Nephron progenitor cell (in vitro differentiated cells): Measurements from ENCODE around the gene RAPGEF2.
A peak's percentile ranks its signal among the peaks of the same experiment; 100 is the strongest.

Experiments used
- DNase-seq: peaks from one replicate; pipeline ENCODE4 v3.0.0; 2021
- H3K27ac Mint-ChIP-seq: 2 replicates; pipeline ENCODE4 v1.8.0; 2021; ENCODE audit warnings: mild to moderate bottlenecking, moderate library complexity, mixed read lengths
- H3K27me3 Mint-ChIP-seq: 2 replicates; pipeline ENCODE4 v1.8.0; 2021; ENCODE audit warnings: mild to moderate bottlenecking, low read depth, mixed read lengths; ENCODE audit not compliant: poor library complexity
- H3K36me3 Mint-ChIP-seq: 2 replicates; pipeline ENCODE4 v1.8.0; 2021; ENCODE audit warnings: low read depth, mixed read lengths
- H3K4me1 Mint-ChIP-seq: 2 replicates; pipeline ENCODE4 v1.8.0; 2021; ENCODE audit warnings: mixed read lengths
- H3K4me3 Mint-ChIP-seq: 2 replicates; pipeline ENCODE4 v1.8.0; 2021; ENCODE audit warnings: mild to moderate bottlenecking, moderate library complexity, mixed read lengths
- H3K9me3 Mint-ChIP-seq: 2 replicates; pipeline ENCODE4 v1.8.0; 2021; ENCODE audit warnings: mild to moderate bottlenecking, moderate library complexity, mixed read lengths
- CTCF ChIP-seq: fragments of 200-600 bp; sonication (generic); IDR thresholded peaks from 2 replicates; pipeline ENCODE4 v1.5.0; 2021; ENCODE audit warnings: antibody characterized with exemption

RAPGEF2 gene

GRCh38 chr4:159398236-159398638 lies 295.4 kb downstream of the RAPGEF2 start:
- no peak overlapping the region for H3K4me3 Mint-ChIP-seq
- H3K4me1 Mint-ChIP-seq, result peaks cover 28% of the 10 kb centered on the region
- DNase-seq, result no peak
- peak overlapping the region; percentile 45 for H3K27ac Mint-ChIP-seq
- TF ChIP-seq CTCF, result no peak
- no peaks in the 10 kb centered on the region for H3K27me3 Mint-ChIP-seq
- H3K9me3 Mint-ChIP-seq, result peaks cover 6% of the 10 kb centered on the region
- H3K36me3 Mint-ChIP-seq, result no peaks in the 10 kb centered on the region

GRCh38 chr4:159400558-159401225 lies 297.8 kb downstream of the RAPGEF2 start:
- peak overlapping the region; percentile 66 for H3K27ac Mint-ChIP-seq
- H3K4me1 Mint-ChIP-seq, result peaks cover 28% of the 10 kb centered on the region
- no peaks in the 10 kb centered on the region for H3K27me3 Mint-ChIP-seq
- peaks cover 6% of the 10 kb centered on the region for H3K9me3 Mint-ChIP-seq
- H3K4me3 Mint-ChIP-seq, result peak overlapping the region; percentile 26
- H3K36me3 Mint-ChIP-seq, result no peaks in the 10 kb centered on the region
- DNase-seq, result no peak
- no peak for TF ChIP-seq CTCF

- no peak for TF ChIP-seq CTCF
- Mint-ChIP-seq H3K4me3 (peak overlapping the region; percentile 26), H3K27me3 (no peaks in the 10 kb centered on the region), H3K9me3 (peaks cover 4% of the 10 kb centered on the region), H3K36me3 (no peaks in the 10 kb centered on the region), H3K27ac (peak overlapping the region; percentile 66), H3K4me1 (peaks cover 28% of the 10 kb centered on the region)
- DNase-seq, result no peak
These were observed 298.4 kb downstream of the RAPGEF2 start for GRCh38 chr4:159401226-159401712.

GRCh38 chr4:159401791-159402380 lies 299.0 kb downstream of the RAPGEF2 start:
- no peaks in the 10 kb centered on the region for H3K27me3 Mint-ChIP-seq
- H3K27ac Mint-ChIP-seq, result no peak overlapping the region
- H3K36me3 Mint-ChIP-seq, result no peaks in the 10 kb centered on the region
- H3K4me1 Mint-ChIP-seq, result peaks cover 28% of the 10 kb centered on the region
- TF ChIP-seq CTCF, result no peak
- H3K9me3 Mint-ChIP-seq, result no peaks in the 10 kb centered on the region
- DNase-seq, result no peak
- H3K4me3 Mint-ChIP-seq, result no peak overlapping the region
